ENCODE measurements around the gene ARPP21.
"Not testable (repeated sequence)": the region's sequence is repeated elsewhere in the genome, so short reads cannot be mapped to it uniquely, and the experiment has no call there.

The ARPP21 gene

DNA sequence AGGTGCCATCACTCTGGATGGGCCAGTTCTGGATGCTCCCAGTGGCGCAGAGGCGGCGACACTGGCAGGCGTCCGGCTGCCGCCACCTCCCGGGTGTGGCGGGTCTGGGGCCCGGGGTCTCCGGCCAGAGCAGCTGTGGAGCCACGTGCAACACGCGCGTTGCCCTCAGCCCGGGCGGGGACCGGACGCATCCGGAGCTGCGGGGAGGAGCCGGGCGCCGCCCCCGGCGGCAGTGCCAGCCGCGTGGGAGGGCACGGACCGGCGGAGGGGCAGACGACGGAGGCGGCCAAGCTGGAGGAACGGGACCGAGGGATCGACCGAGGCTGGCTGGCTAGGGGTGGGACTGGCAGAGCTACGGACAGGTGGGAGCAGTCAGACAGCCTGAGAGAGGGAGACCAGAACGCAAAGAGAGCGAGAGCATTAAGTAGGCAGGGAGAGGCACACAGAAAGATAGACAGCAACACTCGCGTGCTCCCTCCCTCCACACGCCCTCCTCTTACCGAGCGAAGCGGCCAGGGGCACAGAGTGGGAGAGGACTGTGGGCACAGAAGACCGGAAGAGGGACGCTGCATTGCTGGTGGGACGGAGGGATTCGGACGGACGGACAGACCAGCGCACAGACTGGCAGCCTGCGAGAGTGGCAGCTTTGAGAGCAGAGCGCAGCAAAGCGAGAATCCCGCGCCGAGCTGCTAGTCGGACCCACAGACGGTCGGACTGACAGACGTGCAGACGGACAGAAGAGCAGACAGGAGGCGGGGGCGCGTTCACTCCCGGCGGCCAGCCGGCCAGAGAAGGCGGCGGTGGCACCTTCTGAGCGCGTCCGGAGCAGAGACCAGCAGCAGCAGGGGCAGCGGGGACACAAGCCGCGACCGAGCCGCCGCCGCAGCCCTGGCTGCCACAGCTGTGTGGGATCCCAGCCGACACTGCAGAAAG, at the start of gene ARPP21:
ARPP21 (plus strand) TSS at position 272 of the 933 bp plus-strand sequence. CDS start 42,227 bp downstream, outside the sequence.
- DNase-seq: peak; percentile 63

- no peak for DNase-seq
Measured at GRCh38 chr3:35592589-35593295, 46.6 kb upstream of the ARPP21 start.

DNA sequence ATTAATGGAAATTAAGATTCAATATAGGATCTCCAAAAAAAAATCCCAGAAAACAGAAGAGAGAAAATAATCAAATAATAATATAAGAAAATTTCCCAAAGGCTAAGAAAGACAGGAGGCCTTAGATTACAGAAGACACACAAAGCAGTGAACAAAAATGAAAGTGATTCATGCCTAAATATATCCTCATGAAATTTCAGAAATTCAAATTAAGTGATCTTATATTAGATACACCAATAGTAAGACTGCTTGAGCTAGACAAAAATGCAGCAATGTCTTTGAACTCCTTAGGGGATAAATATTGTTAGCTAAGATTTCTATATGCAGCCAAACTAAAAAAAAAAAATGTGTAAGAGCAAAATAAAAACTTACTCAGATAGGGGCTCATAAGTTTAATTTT, 44.6 kb upstream of the ARPP21 start:
- DNase-seq: no peak

- DNase-seq: no peak
Measured at GRCh38 chr3:35596335-35596995, 42.9 kb upstream of the ARPP21 start.

GRCh38 chr3:35597490-35597889, 41.8 kb upstream of the ARPP21 start:
- no peak for DNase-seq

- DNase-seq: no peak
Measured at GRCh38 chr3:35598804-35599203, 40.5 kb upstream of the ARPP21 start.

DNA sequence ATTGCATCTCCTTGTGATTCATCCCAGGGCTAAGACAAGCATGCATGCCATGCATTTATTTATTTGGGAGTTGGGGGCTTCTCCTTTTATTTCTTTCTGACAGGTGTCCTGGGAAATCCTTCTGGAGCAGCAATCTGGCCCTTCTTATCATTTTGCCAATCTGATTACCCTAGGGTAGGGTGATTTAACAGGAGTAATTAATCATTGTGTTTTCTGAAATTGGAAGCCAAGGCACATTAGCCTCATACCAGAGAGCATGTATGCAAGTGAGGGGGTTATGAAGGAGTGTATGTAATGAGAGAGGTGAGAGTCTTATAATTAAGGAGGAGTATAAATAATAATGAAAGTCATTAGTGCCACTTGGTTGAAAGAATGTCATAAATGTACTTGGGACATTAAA, 37.4 kb upstream of the ARPP21 start:
- DNase-seq: no peak

- DNase-seq: no peak
Measured at GRCh38 chr3:35602395-35602936, 36.9 kb upstream of the ARPP21 start.

DNA sequence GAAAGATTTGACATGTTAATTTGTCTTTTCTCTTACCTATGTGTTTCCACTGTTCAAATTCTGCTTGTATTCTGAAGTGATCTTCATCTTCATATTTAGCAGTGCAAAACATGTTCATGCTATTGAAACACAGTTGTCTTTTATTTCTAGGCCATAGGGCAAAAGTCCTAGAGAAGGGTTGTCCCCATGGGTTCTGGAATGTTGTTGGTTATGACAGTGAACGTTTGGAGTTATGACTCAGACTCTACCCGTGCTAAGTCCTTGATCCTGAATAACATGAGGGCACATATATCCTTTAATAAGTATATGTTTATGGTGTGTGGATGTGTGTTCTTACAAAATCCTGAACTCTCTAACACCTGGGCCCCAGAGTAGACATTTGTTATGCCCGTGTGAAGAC, 23.0 kb upstream of the ARPP21 start:
- DNase-seq: no peak

DNA sequence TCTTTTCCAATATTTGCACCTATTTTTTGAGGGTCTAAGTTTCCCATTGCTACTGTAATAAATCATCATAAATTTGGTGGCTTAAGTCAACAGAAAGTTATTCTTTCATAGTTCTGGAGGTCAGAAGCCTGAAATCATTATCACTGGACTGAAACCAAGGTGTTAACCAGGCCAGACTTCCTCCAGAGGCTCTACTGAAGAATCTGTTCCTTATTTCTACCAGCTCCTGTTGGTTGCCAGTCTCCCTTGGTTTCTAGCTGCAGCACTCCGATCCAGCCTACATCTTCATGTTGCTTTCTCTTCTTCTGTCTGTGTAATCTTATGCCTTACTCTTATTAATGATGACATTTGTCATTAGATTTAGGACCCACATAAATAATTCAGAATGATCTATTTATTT, 22.0 kb upstream of the ARPP21 start:
- no peak for DNase-seq

DNA sequence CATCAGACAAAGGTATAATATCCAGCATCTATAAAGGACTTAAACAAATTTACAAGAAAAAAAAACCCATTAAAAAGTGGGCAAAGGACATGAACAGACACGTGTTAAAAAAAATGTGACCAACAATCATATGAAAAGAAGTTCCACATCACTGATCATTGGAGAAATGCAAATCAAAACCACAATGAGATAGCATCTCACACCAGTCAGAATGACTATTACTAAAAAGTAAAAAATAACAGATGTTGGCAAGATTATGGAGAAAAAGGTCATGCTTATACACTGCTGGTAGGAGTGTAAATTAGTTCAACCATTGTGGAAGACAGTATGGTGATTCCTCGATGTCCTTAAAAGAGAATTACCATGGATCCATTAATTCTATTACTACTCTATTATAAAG, 19.1 kb upstream of the ARPP21 start:
- not testable (repeated sequence) for DNase-seq

DNA sequence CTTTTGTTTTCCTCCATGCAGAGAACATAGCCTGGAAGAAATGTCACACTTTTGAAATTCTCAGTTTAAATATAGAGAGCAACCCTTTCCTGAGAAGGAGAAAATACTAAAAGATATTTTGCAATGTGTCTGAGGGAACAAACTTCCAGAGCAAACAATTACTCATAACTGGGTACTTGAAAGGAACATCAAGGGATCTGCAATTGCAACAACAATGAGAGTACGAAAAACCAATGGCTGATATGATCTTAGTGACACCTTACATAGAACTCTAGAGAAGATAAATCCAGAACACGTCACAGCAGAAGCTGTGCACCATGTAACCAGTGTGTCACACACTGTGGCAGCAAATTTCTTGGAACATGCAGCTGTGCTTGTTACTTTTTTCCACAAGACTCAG, 14.6 kb upstream of the ARPP21 start:
- DNase-seq: no peak

DNA sequence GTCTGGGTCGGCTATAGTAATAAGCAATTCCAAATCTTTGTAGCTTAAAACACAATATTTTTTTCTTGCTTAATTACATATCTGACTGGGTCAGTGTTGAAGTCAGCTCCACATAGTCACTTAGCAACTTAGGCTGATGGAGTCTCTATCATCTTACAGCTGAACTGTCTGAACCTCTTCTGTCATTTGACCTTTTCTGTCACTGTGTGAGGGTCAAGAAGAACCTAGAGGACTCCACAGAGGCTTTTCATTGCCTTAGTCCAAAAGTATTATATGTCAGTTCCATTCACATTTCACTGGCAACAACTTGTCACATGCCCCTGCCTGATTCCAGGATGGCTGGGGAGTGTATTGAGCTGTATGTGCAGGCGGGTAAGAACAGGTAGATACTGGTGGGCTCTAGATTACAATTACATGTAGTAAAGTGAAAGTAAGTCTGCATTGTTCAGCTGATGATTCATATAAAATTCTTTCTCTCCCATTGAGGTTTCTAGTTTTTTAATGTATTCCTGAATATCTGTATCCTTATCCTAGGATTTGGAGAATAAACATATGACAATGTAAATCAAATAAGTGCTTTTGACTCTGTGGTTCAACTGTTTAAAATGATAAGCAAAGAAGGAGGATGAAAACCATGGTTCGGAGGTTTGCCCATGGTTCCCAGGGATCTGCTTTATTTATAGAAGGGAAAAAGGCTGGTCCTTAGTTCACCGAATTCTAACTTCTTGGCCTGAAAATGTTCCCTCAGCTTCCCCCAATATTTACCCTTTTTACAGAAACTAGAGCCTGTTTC, 5.8 kb upstream of the ARPP21 start:
- DNase-seq: no peak

DNA sequence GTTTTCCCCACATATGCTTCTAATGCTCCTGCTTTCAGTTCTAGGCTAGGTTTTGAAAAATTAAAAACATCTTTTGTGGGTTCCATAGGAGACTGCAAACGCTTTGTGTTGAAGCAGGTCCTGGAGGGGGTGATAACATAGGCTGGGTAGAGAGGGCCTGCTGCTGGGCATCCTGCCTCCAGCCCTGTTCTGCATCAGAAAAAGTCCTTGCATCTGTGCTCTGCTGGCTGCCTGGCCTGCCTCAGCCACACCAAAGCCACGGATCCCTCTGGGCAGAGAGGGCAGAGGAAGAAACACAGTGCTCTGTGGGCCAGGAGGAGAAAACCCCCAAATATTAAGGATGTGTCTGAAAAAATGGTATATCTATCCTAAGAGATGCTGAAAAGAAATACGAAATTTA, 3.9 kb upstream of the ARPP21 start:
- no peak for DNase-seq

DNA sequence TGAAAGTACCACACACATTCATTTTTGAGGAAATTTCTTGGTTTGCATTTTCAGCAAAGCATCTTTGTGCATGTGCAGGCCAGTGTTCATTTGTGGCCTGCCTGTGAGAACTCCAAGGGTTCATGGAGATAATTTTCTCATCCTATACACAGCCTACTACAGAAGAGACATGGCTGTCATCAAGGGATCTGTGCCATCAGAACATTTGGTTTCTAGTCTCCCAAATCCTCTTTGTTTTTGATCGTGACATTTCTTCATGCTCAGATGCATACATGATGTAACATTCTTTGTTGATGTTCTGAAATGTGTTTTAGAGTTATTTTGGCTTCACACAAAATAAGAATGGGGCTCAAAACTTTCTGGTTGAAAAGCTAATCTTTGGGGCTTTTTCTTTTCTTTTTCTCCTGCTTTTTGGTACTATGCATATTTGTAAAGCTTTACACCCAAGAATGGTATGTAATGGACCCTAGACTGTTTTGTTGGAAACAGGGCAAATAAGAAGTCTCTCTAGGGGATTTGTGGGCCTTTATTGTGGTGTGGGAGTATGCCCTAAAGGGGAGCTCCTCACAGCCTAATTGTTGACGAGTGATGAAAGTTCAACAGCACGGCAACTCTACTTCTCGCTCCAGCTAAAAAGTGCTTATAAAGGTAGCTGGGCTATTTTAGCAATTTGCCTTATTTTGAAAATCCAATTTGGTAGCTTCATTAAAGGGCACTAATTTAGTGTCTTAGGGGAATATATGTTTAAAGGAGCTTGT, 3.2 kb upstream of the ARPP21 start:
- no peak for DNase-seq

DNA sequence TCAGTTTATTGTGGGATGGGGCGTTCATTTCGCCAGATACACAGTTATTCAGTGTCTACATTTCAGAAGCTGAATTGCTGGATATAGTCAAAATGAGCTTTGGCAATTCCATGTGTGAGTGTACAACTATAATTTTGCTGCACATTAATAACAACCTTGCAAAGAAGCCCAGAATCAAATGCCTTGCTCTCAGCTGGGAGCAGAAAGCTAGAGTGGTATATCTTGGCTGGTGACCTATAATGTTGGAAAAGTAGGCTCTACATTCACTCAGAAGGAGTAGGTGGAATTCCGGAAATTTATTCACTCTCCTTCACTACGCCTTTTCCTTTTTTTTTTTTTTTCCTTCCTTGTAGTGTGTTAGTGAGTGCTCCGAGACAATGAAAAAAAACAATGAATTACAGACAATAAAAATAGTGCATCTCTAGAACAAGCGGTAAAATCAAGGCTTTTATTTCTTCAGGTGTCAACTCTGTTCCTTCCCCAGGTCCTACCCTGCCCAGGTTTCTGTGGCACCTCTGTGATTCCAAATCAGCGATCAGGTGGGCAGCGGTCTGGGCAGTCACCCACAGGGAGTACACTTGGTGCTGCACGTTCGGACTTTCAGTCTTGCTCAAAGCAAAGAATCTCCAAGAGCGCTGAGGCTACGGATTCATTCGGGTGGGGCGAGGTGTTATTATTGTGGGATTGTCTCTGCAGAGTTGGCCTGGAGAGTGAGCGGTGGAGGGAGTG, 910 bp upstream of the ARPP21 start:
- no peak for DNase-seq

DNA sequence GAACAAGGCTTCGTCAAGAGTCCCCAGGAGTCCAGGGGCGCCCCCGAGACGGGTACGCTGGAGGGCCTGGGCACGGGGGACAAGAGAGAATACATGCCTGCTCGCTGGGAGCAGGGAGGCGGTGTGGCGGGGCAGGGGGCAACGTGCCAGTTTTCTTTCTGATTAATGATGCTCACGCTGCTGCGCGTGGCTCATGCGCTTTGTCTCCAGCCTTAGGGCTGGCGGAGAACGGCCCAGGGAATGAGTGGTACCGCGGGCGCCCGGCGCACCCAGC, 408 bp upstream of the ARPP21 start:
- peak; percentile 32 for DNase-seq

DNA sequence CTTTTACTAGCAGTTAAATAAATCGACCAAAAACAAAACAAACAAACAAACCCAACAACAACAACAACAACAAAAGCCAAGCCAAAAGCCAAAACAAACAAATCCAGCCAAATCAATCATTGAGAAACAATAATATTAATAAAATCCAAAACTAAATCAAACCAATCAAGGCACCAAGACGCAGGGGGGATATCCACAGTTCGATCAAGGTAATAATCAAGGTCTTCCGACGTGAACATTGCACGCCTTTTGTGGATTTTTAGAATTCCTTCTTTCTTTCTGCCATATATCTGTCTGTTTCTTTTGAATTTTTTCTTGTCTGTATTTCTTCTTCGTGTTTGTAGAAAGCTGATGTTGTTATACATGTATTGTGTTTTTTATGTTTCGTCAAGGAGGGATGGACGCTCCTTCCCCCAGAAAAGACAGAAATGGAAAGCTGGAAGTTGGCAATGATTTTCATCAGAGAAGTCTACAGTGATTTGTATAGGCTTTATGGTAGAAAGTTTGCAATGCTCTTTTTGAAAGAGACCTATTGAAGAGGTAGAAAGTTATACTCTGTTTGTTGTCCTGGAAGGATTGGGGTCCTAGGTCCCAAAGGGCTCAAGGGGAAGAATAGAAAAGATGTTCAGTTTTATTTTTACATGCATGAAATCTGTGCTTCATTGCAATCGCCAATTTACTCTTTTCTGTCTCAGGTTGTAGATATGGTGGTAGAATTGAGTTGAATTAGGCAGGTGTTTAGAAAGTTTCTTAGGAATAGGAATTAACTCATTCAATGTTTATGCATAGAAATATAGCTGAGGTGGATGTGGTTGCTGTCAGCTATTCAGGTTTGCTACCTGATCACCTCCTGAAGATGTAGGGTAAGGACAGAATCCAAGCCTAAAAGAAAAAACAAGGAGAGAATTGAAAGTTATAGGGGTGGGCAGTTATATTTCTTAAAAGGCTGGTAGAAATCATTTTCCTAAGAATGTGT, 1.2 kb downstream of the ARPP21 start:
- no peak for DNase-seq

GRCh38 chr3:35641331-35641730, 2.0 kb downstream of the ARPP21 start:
- DNase-seq: no peak

Data from left hindlimb (tissue), 1 donor.